Liver (tissue), 9 donors: Measurements from ENCODE around the gene PRSS56. TPM values are rescaled to one million over a fixed set of nuclear protein-coding genes. Genes with fewer than 3 reads are reported as not detected.

Experiments used
- DNase-seq: peaks from one replicate; pipeline ENCODE4 v3.0.0-alpha.2; 2017; ENCODE audit warnings: low spot score
- H3K27ac ChIP-seq, 2 donors: one replicate each; pipeline ENCODE4 v1.7.0; 2013; ENCODE audit warnings: inconsistent platforms in 2 of 2, low read length in 2 of 2, control low read depth in 1 of 2, low read depth in 1 of 2, mild to moderate bottlenecking in 1 of 2
- H3K27me3 ChIP-seq, 4 donors: one replicate each; pipeline versions ENCODE4 v1.6.1 to v1.7.0; 2013; ENCODE audit warnings: low read length in 3 of 4, inconsistent platforms in 1 of 4, mild to moderate bottlenecking in 1 of 4, moderate library complexity in 1 of 4; ENCODE audit not compliant: control insufficient read depth in 4 of 4, insufficient read depth in 4 of 4
- H3K36me3 ChIP-seq, 4 donors: one replicate each; pipeline versions ENCODE4 v1.6.1 to v1.7.0; 2013; ENCODE audit warnings: low read length in 3 of 4, mild to moderate bottlenecking in 3 of 4, low read depth in 1 of 4, moderate library complexity in 1 of 4; ENCODE audit not compliant: control insufficient read depth in 4 of 4, insufficient read depth in 3 of 4
- H3K4me1 ChIP-seq, 4 donors: one replicate each; pipeline versions ENCODE4 v1.6.1 to v1.7.0; 2013; ENCODE audit warnings: low read length in 3 of 4, mild to moderate bottlenecking in 3 of 4, moderate library complexity in 1 of 4; ENCODE audit not compliant: control insufficient read depth in 4 of 4, insufficient read depth in 4 of 4
- H3K4me3 ChIP-seq, 3 donors: one replicate each; pipeline versions ENCODE4 v1.6.1 to v1.7.0; 2013; ENCODE audit warnings: low read length in 3 of 3, control low read depth in 1 of 3, low read depth in 1 of 3, mild to moderate bottlenecking in 1 of 3
- H3K9ac ChIP-seq, 2 donors: one replicate each; pipeline ENCODE4 v1.7.0; 2013; ENCODE audit warnings: low read length in 2 of 2, mild to moderate bottlenecking in 2 of 2, moderate library complexity in 2 of 2, control low read depth in 1 of 2, low read depth in 1 of 2
- H3K9me3 ChIP-seq, 4 donors: one replicate each; pipeline versions ENCODE4 v1.6.1 to v1.7.0; 2013; ENCODE audit warnings: low read length in 3 of 4; ENCODE audit not compliant: control insufficient read depth in 4 of 4
- ATF3 ChIP-seq: IDR thresholded peaks from 2 replicates; pipeline ENCODE4 v1.6.1; 2016; ENCODE audit warnings: antibody characterized with exemption
- CTCF ChIP-seq: fragments of 150-350 bp; IDR thresholded peaks from 2 replicates; pipeline ENCODE4 v1.5.1; 2017; ENCODE audit warnings: improper control_type of control experiment, low read depth, low read length; ENCODE audit not compliant: missing input control
- EGR1 ChIP-seq, 2 donors: IDR thresholded peaks; 2 replicates each; pipeline ENCODE4 v1.6.1; 2016 to 2018; ENCODE audit warnings: antibody characterized with exemption in 2 of 2, low read depth in 2 of 2
- FOXA1 ChIP-seq: IDR thresholded peaks from 2 replicates; pipeline ENCODE4 v1.6.1; 2016; ENCODE audit warnings: antibody characterized with exemption
- FOXA2 ChIP-seq: IDR thresholded peaks from 2 replicates; pipeline ENCODE4 v1.6.1; 2016; ENCODE audit warnings: antibody characterized with exemption
- GABPA ChIP-seq, 2 donors: IDR thresholded peaks in 1 of 2; conservative IDR thresholded peaks in 1 of 2; 2 replicates each; pipeline ENCODE4 v1.6.1; 2016; ENCODE audit warnings: antibody characterized with exemption in 2 of 2, mild to moderate bottlenecking in 1 of 2, moderate library complexity in 1 of 2
- HNF4A ChIP-seq, 2 donors: conservative IDR thresholded peaks; 2 replicates each; pipeline ENCODE4 v1.6.1; 2016; ENCODE audit warnings: antibody characterized with exemption in 2 of 2, mild to moderate bottlenecking in 2 of 2
- HNF4G ChIP-seq: IDR thresholded peaks from 2 replicates; pipeline ENCODE4 v1.6.1; 2016; ENCODE audit warnings: antibody characterized with exemption
- JUND ChIP-seq, 2 donors: IDR thresholded peaks; 2 replicates each; pipeline ENCODE4 v1.6.1; 2016; ENCODE audit warnings: antibody characterized with exemption in 2 of 2
- MAX ChIP-seq: IDR thresholded peaks from 2 replicates; pipeline ENCODE4 v1.6.1; 2016; ENCODE audit warnings: antibody characterized with exemption
- NR2F2 ChIP-seq: IDR thresholded peaks from 2 replicates; pipeline ENCODE4 v1.6.1; 2016; ENCODE audit warnings: antibody characterized with exemption
- RAD21 ChIP-seq, 2 donors: IDR thresholded peaks; 2 replicates each; pipeline ENCODE4 v1.6.1; 2016; ENCODE audit warnings: antibody characterized with exemption in 2 of 2, mild to moderate bottlenecking in 2 of 2
- REST ChIP-seq: IDR thresholded peaks from 2 replicates; pipeline ENCODE4 v1.6.1; 2016; ENCODE audit warnings: antibody characterized with exemption, mild to moderate bottlenecking
- RXRA ChIP-seq, 2 donors: IDR thresholded peaks; 2 replicates each; pipeline ENCODE4 v1.6.1; 2017 to 2018; ENCODE audit warnings: antibody characterized with exemption in 2 of 2, mild to moderate bottlenecking in 1 of 2
- SP1 ChIP-seq: IDR thresholded peaks from 2 replicates; pipeline ENCODE4 v1.6.1; 2018; ENCODE audit warnings: antibody characterized with exemption, mild to moderate bottlenecking
- TAF1 ChIP-seq: conservative IDR thresholded peaks from 2 replicates; pipeline ENCODE4 v1.6.1; 2016; ENCODE audit warnings: antibody characterized with exemption, mild to moderate bottlenecking
- YY1 ChIP-seq: IDR thresholded peaks from 2 replicates; pipeline ENCODE4 v1.6.1; 2016; ENCODE audit warnings: antibody characterized with exemption, mild to moderate bottlenecking
- ZBTB33 ChIP-seq: IDR thresholded peaks from 2 replicates; pipeline ENCODE4 v1.6.1; 2016; ENCODE audit warnings: antibody characterized with exemption
- WGBS: extraction: QIAGEN DNeasy Blood & Tissue Kit; methylation state at CpG from one replicate; pipeline ENCODE4 v1.1.7; 2013; 5-methylcytosine and 5-hydroxymethylcytosine counted together
- polyA plus RNA-seq, 2 donors: library from polyadenylated mRNA; stranded (reverse) in 1 of 2; unstranded in 1 of 2; fragments of 200-250 nt in 1 of 2; fragments of >200 nt in 1 of 2; fragmentation: Nextera tagmentation in 1 of 2; extraction: Ambion mirVana in 1 of 2; gene quantifications; one replicate each; pipeline versions ENCODE4 v1.2.1 to v1.2.3, GENCODE V29; 2013 to 2015
- total RNA-seq, 2 donors: library from RNA; depleted of rRNA; stranded (reverse); fragments of >200 nt; gene quantifications; one replicate each; pipeline ENCODE4 v1.2.3, GENCODE V29; 2014
- donor health status: healthy.
- donor health status: healthy.
- donor health status: healthy.
- donor health status: healthy.
- donor health status: healthy.

PRSS56 gene
- total and polyA plus RNA-seq, 4 donors = 0.02 TPM; not detected in 3

- WGBS = 88% methylated on average over 12 of the region's 12 CpGs
- no peak overlapping the region for H3K9ac ChIP-seq
- H3K4me1 ChIP-seq = peaks cover 2 to 12% (median 4%) of the 10 kb centered on the region in 4 donors
- no peak for DNase-seq
- no peaks in the 10 kb centered on the region for H3K36me3 ChIP-seq
- H3K4me3 ChIP-seq = no peak overlapping the region
- no peaks in the 10 kb centered on the region for H3K9me3 ChIP-seq
- peaks cover 0 to 8% (median 3%) of the 10 kb centered on the region in 4 donors for H3K27me3 ChIP-seq
- H3K27ac ChIP-seq = no peak overlapping the region
- TF ChIP-seq MAX = no peak
- TF ChIP-seq FOXA2 = no peak
- TF ChIP-seq TAF1 = no peak
- TF ChIP-seq FOXA1 = no peak
- TF ChIP-seq JUND (IDR thresholded peaks at IDR 0.05) = no peak
- no peak for TF ChIP-seq SP1
- TF ChIP-seq NR2F2 = no peak
- no peak for TF ChIP-seq RXRA (IDR thresholded peaks at IDR 0.05)
- TF ChIP-seq YY1 = no peak
- no peak for TF ChIP-seq HNF4G
- no peak for TF ChIP-seq REST
- no peak for TF ChIP-seq CTCF
- no peak for TF ChIP-seq ATF3
- TF ChIP-seq EGR1 (IDR thresholded peaks at IDR 0.05; ENCODE audit: low read depth in 2 of 2) = no peak
- no peak for TF ChIP-seq GABPA (IDR thresholded peaks at IDR 0.05 in 1 of 2, conservative IDR thresholded peaks at IDR 0.05 in 1 of 2)
- no peak for TF ChIP-seq RAD21 (IDR thresholded peaks at IDR 0.05)
Observed at GRCh38 chr2:232491139-232491780, 28.9 kb upstream of the PRSS56 start.

GRCh38 chr2:232492236-232492848, 27.8 kb upstream of the PRSS56 start:
- 76% methylated on average over 8 of the region's 8 CpGs for WGBS
- no peak for DNase-seq
- no peaks in the 10 kb centered on the region for H3K9me3 ChIP-seq
- H3K36me3 ChIP-seq = no peaks in the 10 kb centered on the region
- H3K9ac ChIP-seq = no peak overlapping the region
- no peak overlapping the region for H3K27ac ChIP-seq
- H3K4me3 ChIP-seq = no peak overlapping the region
- H3K4me1 ChIP-seq = peaks cover 0 to under 1% (median 0%) of the 10 kb centered on the region in 4 donors
- peaks cover 0 to 2% (median 0%) of the 10 kb centered on the region in 4 donors for H3K27me3 ChIP-seq
- TF ChIP-seq YY1 (no peak), FOXA1 (no peak), SP1 (no peak), RXRA (IDR thresholded peaks at IDR 0.05) (no peak), ATF3 (no peak), CTCF (no peak), HNF4A (conservative IDR thresholded peaks at IDR 0.05) (no peak), TAF1 (no peak), ZBTB33 (no peak)
